HEK293 (cell line): ENCODE measurements around the gene SLC25A31.

ENCODE experiments used
- CTCF ChIA-PET: fragments of 350-600 bp; formaldehyde crosslinking; extraction: SDS; loops from one replicate; lab custom pipeline; 2021; ENCODE audit warnings: antibody characterized with exemption; lab: Yijun Ruan, JAX
- POLR2A ChIA-PET: fragments of 300-600 bp; formaldehyde crosslinking; extraction: SDS; loops from one replicate; lab custom pipeline; 2020; ENCODE audit warnings: antibody characterized with exemption, inconsistent platforms; lab: Yijun Ruan, JAX
- H3K27ac ChIP-seq: fragments of 200-500 bp; sonication (Bioruptor generic); 2 replicates; pipeline ENCODE4 v1.5.1; 2014; ENCODE audit warnings: low read depth, low read length, control low read depth, inconsistent platforms; ENCODE audit errors: extremely low read depth
- H3K36me3 ChIP-seq, 2 experiments: fragments of 200-500 bp in 1 of 2; sonication (Bioruptor generic) in 1 of 2; 1 replicate in 1 of 2; 2 replicates in 1 of 2; pipeline ENCODE4 v1.5.1; 2014 to 2017; ENCODE audit warnings: inconsistent platforms in 2 of 2, low read length in 2 of 2; ENCODE audit not compliant: control insufficient read depth in 2 of 2, insufficient read depth in 1 of 2
- H3K4me1 ChIP-seq: fragments of 200-500 bp; sonication (Bioruptor generic); 2 replicates; pipeline ENCODE4 v1.5.1; 2014; ENCODE audit warnings: mild to moderate bottlenecking, low read length, inconsistent platforms; ENCODE audit not compliant: control insufficient read depth, insufficient read depth
- H3K4me3 ChIP-seq: 2 replicates; pipeline ENCODE4 v1.5.1; 2011; ENCODE audit warnings: low read depth, mild to moderate bottlenecking, control low read depth, low read length, moderate library complexity
- H3K9me3 ChIP-seq: fragments of 200-500 bp; sonication (Bioruptor generic); 2 replicates; pipeline ENCODE4 v1.5.1; 2014; ENCODE audit warnings: low read depth, low read length, inconsistent platforms; ENCODE audit not compliant: control insufficient read depth, insufficient read depth
- MEIS1 ChIP-seq: sonication (generic); formaldehyde crosslinking; IDR thresholded peaks from 2 replicates; pipeline ENCODE4 v1.8.1; 2022; ENCODE audit warnings: missing genetic modification reagents, mild to moderate bottlenecking, borderline replicate concordance
- MYNN ChIP-seq: fragments of 450-650 bp; formaldehyde crosslinking; IDR thresholded peaks from 2 replicates; pipeline ENCODE4 v1.5.1; 2016; ENCODE audit warnings: missing biosample characterization, missing genetic modification characterization, borderline replicate concordance
- TCF7L2 ChIP-seq: IDR thresholded peaks from 2 replicates; pipeline ENCODE4 v1.6.1; 2011; ENCODE audit warnings: low read depth, mild to moderate bottlenecking, inconsistent platforms, low read length, moderate library complexity, borderline replicate concordance
- YY1 ChIP-seq: fragments of 450-650 bp; formaldehyde crosslinking; IDR thresholded peaks from 2 replicates; pipeline ENCODE4 v1.5.1; 2018; ENCODE audit warnings: missing biosample characterization, missing genetic modification characterization
- ZBTB26 ChIP-seq: fragments of 450-650 bp; formaldehyde crosslinking; optimal IDR thresholded peaks from 2 replicates; pipeline ENCODE3; 2016; ENCODE audit warnings: missing biosample characterization, mild to moderate bottlenecking, missing genetic modification characterization
- ZFP37 ChIP-seq: fragments of 450-650 bp; formaldehyde crosslinking; IDR thresholded peaks from 2 replicates; pipeline ENCODE4 v1.5.1; 2016; ENCODE audit warnings: missing biosample characterization, missing genetic modification characterization
- ZNF112 ChIP-seq: fragments of 450-650 bp; formaldehyde crosslinking; IDR thresholded peaks from 2 replicates; pipeline ENCODE4 v1.5.0; 2017; ENCODE audit warnings: missing biosample characterization, missing genetic modification characterization
- ZNF175 ChIP-seq: fragments of 450-650 bp; formaldehyde crosslinking; IDR thresholded peaks from 2 replicates; pipeline ENCODE4 v1.5.1; 2016; ENCODE audit warnings: missing biosample characterization, missing genetic modification characterization
- ZNF223 ChIP-seq: fragments of 450-650 bp; formaldehyde crosslinking; IDR thresholded peaks from 2 replicates; pipeline ENCODE4 v1.5.1; 2016; ENCODE audit warnings: missing biosample characterization, missing genetic modification characterization
- ZNF510 ChIP-seq: fragments of 450-650 bp; formaldehyde crosslinking; IDR thresholded peaks from 2 replicates; pipeline ENCODE4 v1.5.1; 2018; ENCODE audit warnings: mild to moderate bottlenecking, missing genetic modification characterization, missing biosample characterization; ENCODE audit not compliant: insufficient replicate concordance
- ZNF513 ChIP-seq: fragments of 450-650 bp; IDR thresholded peaks from 2 replicates; pipeline ENCODE4 v1.5.1; 2018; ENCODE audit warnings: missing biosample characterization, missing genetic modification characterization
- ZNF626 ChIP-seq: fragments of 450-650 bp; sonication (Bioruptor Pico); formaldehyde crosslinking; IDR thresholded peaks from 2 replicates; pipeline ENCODE4 v1.5.1; 2018; ENCODE audit warnings: missing biosample characterization, missing genetic modification characterization, inconsistent platforms
- ZSCAN30 ChIP-seq: fragments of 450-650 bp; IDR thresholded peaks from 2 replicates; pipeline ENCODE4 v1.5.1; 2018; ENCODE audit warnings: missing biosample characterization, mild to moderate bottlenecking, missing genetic modification characterization, moderate library complexity
- ZSCAN4 ChIP-seq: fragments of 450-650 bp; formaldehyde crosslinking; IDR thresholded peaks from 2 replicates; pipeline ENCODE4 v1.5.1; 2017; ENCODE audit warnings: missing biosample characterization, missing genetic modification characterization
- TF ChIP-seq, protein P1 (sequence below): fragments of 450-650 bp; formaldehyde crosslinking; IDR thresholded peaks from 2 replicates; pipeline ENCODE4 v1.5.1; 2016; ENCODE audit warnings: missing biosample characterization, missing genetic modification characterization
- TF ChIP-seq, protein P2 (sequence below): fragments of 450-650 bp; formaldehyde crosslinking; IDR thresholded peaks from 2 replicates; pipeline ENCODE4 v1.5.1; 2017; ENCODE audit warnings: missing biosample characterization, mild to moderate bottlenecking, missing genetic modification characterization, moderate library complexity
- TF ChIP-seq, protein P3 (sequence below): fragments of 450-650 bp; formaldehyde crosslinking; conservative IDR thresholded peaks from 2 replicates; pipeline ENCODE4 v1.5.1; 2016; ENCODE audit warnings: low read depth, missing biosample characterization, missing genetic modification characterization
- TF ChIP-seq, protein P4 (sequence below): fragments of 450-650 bp; formaldehyde crosslinking; IDR thresholded peaks from 2 replicates; pipeline ENCODE4 v1.5.1; 2016; ENCODE audit warnings: missing biosample characterization, missing genetic modification characterization, borderline replicate concordance

SLC25A31 gene

GRCh38 chr4:127730142-127730913 is at the start of gene SLC25A31:
Gene SLC25A31 (plus strand): TSS chr4:127730400. CDS start chr4:127730546, 146 bp downstream.
- TF ChIP-seq, protein P1, sequence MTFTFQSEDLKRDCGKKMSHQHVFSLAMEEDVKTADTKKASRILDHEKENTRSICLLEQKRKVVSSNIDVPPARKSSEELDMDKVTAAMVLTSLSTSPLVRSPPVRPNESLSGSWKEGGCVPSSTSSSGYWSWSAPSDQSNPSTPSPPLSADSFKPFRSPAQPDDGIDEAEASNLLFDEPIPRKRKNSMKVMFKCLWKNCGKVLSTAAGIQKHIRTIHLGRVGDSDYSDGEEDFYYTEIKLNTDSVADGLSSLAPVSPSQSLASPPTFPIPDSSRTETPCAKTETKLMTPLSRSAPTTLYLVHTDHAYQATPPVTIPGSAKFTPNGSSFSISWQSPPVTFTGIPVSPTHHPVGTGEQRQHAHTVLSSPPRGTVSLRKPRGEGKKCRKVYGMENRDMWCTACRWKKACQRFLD = no peak
- no peak for TF ChIP-seq ZNF513
- TF ChIP-seq MYNN (tag by site-specific recombination) = no peak
- TF ChIP-seq ZSCAN30 (tag by site-specific recombination) = no peak
- TF ChIP-seq MEIS1 (CRISPR knock-in tag) = no peak
- TF ChIP-seq, protein P2, sequence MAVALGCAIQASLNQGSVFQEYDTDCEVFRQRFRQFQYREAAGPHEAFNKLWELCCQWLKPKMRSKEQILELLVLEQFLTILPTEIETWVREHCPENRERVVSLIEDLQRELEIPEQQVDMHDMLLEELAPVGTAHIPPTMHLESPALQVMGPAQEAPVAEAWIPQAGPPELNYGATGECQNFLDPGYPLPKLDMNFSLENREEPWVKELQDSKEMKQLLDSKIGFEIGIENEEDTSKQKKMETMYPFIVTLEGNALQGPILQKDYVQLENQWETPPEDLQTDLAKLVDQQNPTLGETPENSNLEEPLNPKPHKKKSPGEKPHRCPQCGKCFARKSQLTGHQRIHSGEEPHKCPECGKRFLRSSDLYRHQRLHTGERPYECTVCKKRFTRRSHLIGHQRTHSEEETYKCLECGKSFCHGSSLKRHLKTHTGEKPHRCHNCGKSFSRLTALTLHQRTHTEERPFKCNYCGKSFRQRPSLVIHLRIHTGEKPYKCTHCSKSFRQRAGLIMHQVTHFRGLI (tag by site-specific recombination) = no peak
- TF ChIP-seq TCF7L2 = no peak
- no peak for TF ChIP-seq ZSCAN4 (tag by site-specific recombination)
- no peak for TF ChIP-seq ZNF175 (tag by site-specific recombination)
- no peak for TF ChIP-seq ZNF223 (tag by site-specific recombination)
- no peak for TF ChIP-seq ZFP37 (tag by site-specific recombination)
- no peak for TF ChIP-seq YY1 (tag by site-specific recombination)
- TF ChIP-seq, protein P3, sequence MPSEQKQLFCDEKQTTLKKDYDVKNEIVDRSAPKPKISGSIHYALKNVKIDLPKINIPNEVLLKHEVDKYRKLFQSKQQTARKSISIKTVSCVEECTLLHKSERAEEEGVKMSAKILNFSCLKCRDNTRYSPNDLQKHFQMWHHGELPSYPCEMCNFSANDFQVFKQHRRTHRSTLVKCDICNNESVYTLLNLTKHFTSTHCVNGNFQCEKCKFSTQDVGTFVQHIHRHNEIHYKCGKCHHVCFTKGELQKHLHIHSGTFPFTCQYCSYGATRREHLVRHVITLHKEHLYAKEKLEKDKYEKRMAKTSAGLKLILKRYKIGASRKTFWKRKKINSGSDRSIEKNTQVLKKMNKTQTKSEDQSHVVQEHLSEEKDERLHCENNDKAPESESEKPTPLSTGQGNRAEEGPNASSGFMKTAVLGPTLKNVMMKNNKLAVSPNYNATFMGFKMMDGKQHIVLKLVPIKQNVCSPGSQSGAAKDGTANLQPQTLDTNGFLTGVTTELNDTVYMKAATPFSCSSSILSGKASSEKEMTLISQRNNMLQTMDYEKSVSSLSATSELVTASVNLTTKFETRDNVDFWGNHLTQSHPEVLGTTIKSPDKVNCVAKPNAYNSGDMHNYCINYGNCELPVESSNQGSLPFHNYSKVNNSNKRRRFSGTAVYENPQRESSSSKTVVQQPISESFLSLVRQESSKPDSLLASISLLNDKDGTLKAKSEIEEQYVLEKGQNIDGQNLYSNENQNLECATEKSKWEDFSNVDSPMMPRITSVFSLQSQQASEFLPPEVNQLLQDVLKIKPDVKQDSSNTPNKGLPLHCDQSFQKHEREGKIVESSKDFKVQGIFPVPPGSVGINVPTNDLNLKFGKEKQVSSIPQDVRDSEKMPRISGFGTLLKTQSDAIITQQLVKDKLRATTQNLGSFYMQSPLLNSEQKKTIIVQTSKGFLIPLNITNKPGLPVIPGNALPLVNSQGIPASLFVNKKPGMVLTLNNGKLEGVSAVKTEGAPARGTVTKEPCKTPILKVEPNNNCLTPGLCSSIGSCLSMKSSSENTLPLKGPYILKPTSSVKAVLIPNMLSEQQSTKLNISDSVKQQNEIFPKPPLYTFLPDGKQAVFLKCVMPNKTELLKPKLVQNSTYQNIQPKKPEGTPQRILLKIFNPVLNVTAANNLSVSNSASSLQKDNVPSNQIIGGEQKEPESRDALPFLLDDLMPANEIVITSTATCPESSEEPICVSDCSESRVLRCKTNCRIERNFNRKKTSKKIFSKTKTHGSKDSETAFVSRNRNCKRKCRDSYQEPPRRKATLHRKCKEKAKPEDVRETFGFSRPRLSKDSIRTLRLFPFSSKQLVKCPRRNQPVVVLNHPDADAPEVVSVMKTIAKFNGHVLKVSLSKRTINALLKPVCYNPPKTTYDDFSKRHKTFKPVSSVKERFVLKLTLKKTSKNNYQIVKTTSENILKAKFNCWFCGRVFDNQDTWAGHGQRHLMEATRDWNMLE = no peak
- TF ChIP-seq ZNF626 (tag by site-specific recombination) = no peak
- no peak for TF ChIP-seq ZBTB26 (tag by site-specific recombination)
- TF ChIP-seq ZNF112 (tag by site-specific recombination) = no peak
- TF ChIP-seq ZNF510 (tag by site-specific recombination) = no peak
- TF ChIP-seq, protein P4, sequence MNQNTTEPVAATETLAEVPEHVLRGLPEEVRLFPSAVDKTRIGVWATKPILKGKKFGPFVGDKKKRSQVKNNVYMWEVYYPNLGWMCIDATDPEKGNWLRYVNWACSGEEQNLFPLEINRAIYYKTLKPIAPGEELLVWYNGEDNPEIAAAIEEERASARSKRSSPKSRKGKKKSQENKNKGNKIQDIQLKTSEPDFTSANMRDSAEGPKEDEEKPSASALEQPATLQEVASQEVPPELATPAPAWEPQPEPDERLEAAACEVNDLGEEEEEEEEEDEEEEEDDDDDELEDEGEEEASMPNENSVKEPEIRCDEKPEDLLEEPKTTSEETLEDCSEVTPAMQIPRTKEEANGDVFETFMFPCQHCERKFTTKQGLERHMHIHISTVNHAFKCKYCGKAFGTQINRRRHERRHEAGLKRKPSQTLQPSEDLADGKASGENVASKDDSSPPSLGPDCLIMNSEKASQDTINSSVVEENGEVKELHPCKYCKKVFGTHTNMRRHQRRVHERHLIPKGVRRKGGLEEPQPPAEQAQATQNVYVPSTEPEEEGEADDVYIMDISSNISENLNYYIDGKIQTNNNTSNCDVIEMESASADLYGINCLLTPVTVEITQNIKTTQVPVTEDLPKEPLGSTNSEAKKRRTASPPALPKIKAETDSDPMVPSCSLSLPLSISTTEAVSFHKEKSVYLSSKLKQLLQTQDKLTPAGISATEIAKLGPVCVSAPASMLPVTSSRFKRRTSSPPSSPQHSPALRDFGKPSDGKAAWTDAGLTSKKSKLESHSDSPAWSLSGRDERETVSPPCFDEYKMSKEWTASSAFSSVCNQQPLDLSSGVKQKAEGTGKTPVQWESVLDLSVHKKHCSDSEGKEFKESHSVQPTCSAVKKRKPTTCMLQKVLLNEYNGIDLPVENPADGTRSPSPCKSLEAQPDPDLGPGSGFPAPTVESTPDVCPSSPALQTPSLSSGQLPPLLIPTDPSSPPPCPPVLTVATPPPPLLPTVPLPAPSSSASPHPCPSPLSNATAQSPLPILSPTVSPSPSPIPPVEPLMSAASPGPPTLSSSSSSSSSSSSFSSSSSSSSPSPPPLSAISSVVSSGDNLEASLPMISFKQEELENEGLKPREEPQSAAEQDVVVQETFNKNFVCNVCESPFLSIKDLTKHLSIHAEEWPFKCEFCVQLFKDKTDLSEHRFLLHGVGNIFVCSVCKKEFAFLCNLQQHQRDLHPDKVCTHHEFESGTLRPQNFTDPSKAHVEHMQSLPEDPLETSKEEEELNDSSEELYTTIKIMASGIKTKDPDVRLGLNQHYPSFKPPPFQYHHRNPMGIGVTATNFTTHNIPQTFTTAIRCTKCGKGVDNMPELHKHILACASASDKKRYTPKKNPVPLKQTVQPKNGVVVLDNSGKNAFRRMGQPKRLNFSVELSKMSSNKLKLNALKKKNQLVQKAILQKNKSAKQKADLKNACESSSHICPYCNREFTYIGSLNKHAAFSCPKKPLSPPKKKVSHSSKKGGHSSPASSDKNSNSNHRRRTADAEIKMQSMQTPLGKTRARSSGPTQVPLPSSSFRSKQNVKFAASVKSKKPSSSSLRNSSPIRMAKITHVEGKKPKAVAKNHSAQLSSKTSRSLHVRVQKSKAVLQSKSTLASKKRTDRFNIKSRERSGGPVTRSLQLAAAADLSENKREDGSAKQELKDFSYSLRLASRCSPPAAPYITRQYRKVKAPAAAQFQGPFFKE (tag by site-specific recombination) = no peak
- Histone ChIP-seq H3K27ac (no peak within 1 kb of the TSS), H3K9me3 (no peaks in the 10 kb centered on the region), H3K36me3 (no peaks in the 10 kb centered on the region), H3K4me3 (no peak within 1 kb of the TSS), H3K4me1 (no peaks in the 10 kb centered on the region)
- POLR2A ChIA-PET = no interaction called here
- CTCF ChIA-PET = no interaction called here
